ENCODE results near the gene STARD6. TPM values are rescaled to one million over a fixed set of nuclear protein-coding genes. Genes with fewer than 3 reads are reported as not detected.

Gene STARD6
- total RNA-seq, 1 experiment from 2014 or later, result not detected

DNA sequence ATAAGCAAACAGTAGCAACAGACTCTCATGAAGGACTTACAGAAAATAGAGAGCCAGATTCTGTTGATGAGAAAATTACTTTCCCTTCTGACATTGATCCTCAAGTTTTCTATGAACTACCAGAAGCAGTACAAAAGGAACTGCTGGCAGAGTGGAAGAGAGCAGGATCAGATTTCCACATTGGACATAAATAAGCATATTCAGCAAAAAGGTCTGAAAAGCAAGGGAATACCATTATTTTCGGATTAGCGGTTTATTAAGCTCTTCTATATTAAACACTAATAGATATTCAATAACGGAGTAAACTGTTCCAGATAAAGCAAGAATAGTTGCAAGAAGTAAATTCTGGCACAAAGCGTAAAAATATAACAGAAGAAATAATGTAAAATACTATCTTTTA lies 63.4 kb downstream of the STARD6 start (continued):
- no peak for TF ChIP-seq RELA (CRISPR knock-in tag; IDR thresholded peaks at IDR 0.05; ENCODE audit: borderline replicate concordance)
- TF ChIP-seq ESRRA (CRISPR knock-in tag; IDR thresholded peaks at IDR 0.05; ENCODE audit: borderline replicate concordance), result no peak
- TF ChIP-seq, protein P1, sequence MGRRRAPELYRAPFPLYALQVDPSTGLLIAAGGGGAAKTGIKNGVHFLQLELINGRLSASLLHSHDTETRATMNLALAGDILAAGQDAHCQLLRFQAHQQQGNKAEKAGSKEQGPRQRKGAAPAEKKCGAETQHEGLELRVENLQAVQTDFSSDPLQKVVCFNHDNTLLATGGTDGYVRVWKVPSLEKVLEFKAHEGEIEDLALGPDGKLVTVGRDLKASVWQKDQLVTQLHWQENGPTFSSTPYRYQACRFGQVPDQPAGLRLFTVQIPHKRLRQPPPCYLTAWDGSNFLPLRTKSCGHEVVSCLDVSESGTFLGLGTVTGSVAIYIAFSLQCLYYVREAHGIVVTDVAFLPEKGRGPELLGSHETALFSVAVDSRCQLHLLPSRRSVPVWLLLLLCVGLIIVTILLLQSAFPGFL (CRISPR knock-in tag; IDR thresholded peaks at IDR 0.05; ENCODE audit: borderline replicate concordance), result no peak
- no peak for TF ChIP-seq SMAD3 (CRISPR knock-in tag; IDR thresholded peaks at IDR 0.05; ENCODE audit: borderline replicate concordance)
- TF ChIP-seq KAT7 (CRISPR knock-in tag; IDR thresholded peaks at IDR 0.05; ENCODE audit: borderline replicate concordance), result no peak
- TF ChIP-seq, protein P2, sequence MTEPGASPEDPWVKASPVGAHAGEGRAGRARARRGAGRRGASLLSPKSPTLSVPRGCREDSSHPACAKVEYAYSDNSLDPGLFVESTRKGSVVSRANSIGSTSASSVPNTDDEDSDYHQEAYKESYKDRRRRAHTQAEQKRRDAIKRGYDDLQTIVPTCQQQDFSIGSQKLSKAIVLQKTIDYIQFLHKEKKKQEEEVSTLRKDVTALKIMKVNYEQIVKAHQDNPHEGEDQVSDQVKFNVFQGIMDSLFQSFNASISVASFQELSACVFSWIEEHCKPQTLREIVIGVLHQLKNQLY (CRISPR knock-in tag; IDR thresholded peaks at IDR 0.05), result no peak
- no peak for TF ChIP-seq E2F1 (CRISPR knock-in tag; IDR thresholded peaks at IDR 0.05)

- Mint-ChIP-seq H3K27me3 (ENCODE audit: low read depth) (no peaks in the 10 kb centered on the region), H3K36me3 (peaks cover 63% of the 10 kb centered on the region)
- TF ChIP-seq ZNF263 (CRISPR knock-in tag; IDR thresholded peaks at IDR 0.05; ENCODE audit: low read depth) (no peak), ELF4 (CRISPR knock-in tag; IDR thresholded peaks at IDR 0.05; ENCODE audit: low read depth) (no peak), ZNF232 (CRISPR knock-in tag; IDR thresholded peaks at IDR 0.05) (no peak), ZNF423 (CRISPR knock-in tag; IDR thresholded peaks at IDR 0.05) (no peak), ZSCAN18 (CRISPR knock-in tag; IDR thresholded peaks at IDR 0.05) (no peak), FOXJ3 (CRISPR knock-in tag; IDR thresholded peaks at IDR 0.05; ENCODE audit: borderline replicate concordance) (no peak), FOXK1 (CRISPR knock-in tag; IDR thresholded peaks at IDR 0.05) (no peak), ZNF281 (CRISPR knock-in tag; IDR thresholded peaks at IDR 0.05) (no peak), PRRX2 (CRISPR knock-in tag; IDR thresholded peaks at IDR 0.05) (no peak), JAZF1 (CRISPR knock-in tag; IDR thresholded peaks at IDR 0.05) (no peak), ZNF416 (CRISPR knock-in tag; IDR thresholded peaks at IDR 0.05) (no peak)
- TF ChIP-seq, protein P3, sequence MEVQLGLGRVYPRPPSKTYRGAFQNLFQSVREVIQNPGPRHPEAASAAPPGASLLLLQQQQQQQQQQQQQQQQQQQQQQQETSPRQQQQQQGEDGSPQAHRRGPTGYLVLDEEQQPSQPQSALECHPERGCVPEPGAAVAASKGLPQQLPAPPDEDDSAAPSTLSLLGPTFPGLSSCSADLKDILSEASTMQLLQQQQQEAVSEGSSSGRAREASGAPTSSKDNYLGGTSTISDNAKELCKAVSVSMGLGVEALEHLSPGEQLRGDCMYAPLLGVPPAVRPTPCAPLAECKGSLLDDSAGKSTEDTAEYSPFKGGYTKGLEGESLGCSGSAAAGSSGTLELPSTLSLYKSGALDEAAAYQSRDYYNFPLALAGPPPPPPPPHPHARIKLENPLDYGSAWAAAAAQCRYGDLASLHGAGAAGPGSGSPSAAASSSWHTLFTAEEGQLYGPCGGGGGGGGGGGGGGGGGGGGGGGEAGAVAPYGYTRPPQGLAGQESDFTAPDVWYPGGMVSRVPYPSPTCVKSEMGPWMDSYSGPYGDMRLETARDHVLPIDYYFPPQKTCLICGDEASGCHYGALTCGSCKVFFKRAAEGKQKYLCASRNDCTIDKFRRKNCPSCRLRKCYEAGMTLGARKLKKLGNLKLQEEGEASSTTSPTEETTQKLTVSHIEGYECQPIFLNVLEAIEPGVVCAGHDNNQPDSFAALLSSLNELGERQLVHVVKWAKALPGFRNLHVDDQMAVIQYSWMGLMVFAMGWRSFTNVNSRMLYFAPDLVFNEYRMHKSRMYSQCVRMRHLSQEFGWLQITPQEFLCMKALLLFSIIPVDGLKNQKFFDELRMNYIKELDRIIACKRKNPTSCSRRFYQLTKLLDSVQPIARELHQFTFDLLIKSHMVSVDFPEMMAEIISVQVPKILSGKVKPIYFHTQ (CRISPR knock-in tag; IDR thresholded peaks at IDR 0.05), result no peak
- TF ChIP-seq, protein P4, sequence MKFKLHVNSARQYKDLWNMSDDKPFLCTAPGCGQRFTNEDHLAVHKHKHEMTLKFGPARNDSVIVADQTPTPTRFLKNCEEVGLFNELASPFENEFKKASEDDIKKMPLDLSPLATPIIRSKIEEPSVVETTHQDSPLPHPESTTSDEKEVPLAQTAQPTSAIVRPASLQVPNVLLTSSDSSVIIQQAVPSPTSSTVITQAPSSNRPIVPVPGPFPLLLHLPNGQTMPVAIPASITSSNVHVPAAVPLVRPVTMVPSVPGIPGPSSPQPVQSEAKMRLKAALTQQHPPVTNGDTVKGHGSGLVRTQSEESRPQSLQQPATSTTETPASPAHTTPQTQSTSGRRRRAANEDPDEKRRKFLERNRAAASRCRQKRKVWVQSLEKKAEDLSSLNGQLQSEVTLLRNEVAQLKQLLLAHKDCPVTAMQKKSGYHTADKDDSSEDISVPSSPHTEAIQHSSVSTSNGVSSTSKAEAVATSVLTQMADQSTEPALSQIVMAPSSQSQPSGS (CRISPR knock-in tag; IDR thresholded peaks at IDR 0.05; ENCODE audit: borderline replicate concordance, low read depth), result no peak
- TF ChIP-seq, protein P5, sequence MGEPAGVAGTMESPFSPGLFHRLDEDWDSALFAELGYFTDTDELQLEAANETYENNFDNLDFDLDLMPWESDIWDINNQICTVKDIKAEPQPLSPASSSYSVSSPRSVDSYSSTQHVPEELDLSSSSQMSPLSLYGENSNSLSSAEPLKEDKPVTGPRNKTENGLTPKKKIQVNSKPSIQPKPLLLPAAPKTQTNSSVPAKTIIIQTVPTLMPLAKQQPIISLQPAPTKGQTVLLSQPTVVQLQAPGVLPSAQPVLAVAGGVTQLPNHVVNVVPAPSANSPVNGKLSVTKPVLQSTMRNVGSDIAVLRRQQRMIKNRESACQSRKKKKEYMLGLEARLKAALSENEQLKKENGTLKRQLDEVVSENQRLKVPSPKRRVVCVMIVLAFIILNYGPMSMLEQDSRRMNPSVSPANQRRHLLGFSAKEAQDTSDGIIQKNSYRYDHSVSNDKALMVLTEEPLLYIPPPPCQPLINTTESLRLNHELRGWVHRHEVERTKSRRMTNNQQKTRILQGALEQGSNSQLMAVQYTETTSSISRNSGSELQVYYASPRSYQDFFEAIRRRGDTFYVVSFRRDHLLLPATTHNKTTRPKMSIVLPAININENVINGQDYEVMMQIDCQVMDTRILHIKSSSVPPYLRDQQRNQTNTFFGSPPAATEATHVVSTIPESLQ (CRISPR knock-in tag; IDR thresholded peaks at IDR 0.05), result no peak
Observed at GRCh38 chr18:54284981-54285785, 72.5 kb downstream of the STARD6 start.

More at GRCh38 chr18:54284981-54285785, 72.5 kb downstream of the STARD6 start:
- Mint-ChIP-seq H3K27ac (no peak overlapping the region), H3K4me3 (no peak overlapping the region), H3K4me1 (peaks cover 5% of the 10 kb centered on the region), H3K9me3 (peaks cover 11% of the 10 kb centered on the region)
- ChIA-PET POLR2A (no interaction called here), CTCF (no interaction called here)
- DNase-seq (ENCODE audit: low spot score) (no peak), ATAC-seq (no peak)
